Bronchial epithelial cell (primary cell): ENCODE data around the gene WDR17. TPM values are rescaled to one million over a fixed set of nuclear protein-coding genes. Genes with fewer than 3 reads are reported as not detected.

Source experiments
- DNase-seq: peaks from one replicate; pipeline ENCODE4 v3.0.0-alpha.2; 2010; ENCODE audit warnings: low read depth
- FAIRE-seq: peaks from 2 replicates; lab custom pipeline; 2011; peaks lifted over from hg19 to GRCh38; lab: Jason Lieb, UNC
- H3K27me3 ChIP-seq: 2 replicates; pipeline ENCODE4 v1.5.1; 2011; ENCODE audit warnings: low read length; ENCODE audit not compliant: control insufficient read depth, insufficient read depth
- H3K36me3 ChIP-seq: 2 replicates; pipeline ENCODE4 v1.5.1; 2011; ENCODE audit warnings: low read length; ENCODE audit not compliant: control insufficient read depth, insufficient read depth
- H3K4me3 ChIP-seq: 2 replicates; pipeline ENCODE4 v1.5.1; 2011; ENCODE audit warnings: mild to moderate bottlenecking, low read depth, low read length, control low read depth
- total RNA-seq: library from RNA; depleted of rRNA; stranded (reverse); fragments of >200 nt; gene quantifications from 2 replicates; pipeline ENCODE4 v1.2.1, GENCODE V29; 2014
- TF ChIP-seq, protein P1 (sequence below): IDR thresholded peaks from 2 replicates; pipeline ENCODE4 v1.5.1; 2011; ENCODE audit warnings: mild to moderate bottlenecking, moderate library complexity, low read length, control low read depth, inconsistent platforms; ENCODE audit not compliant: insufficient read depth, severe bottlenecking

The WDR17 gene
- total RNA-seq, 1 donor from 2014 or later: under 0.01 TPM

DNA sequence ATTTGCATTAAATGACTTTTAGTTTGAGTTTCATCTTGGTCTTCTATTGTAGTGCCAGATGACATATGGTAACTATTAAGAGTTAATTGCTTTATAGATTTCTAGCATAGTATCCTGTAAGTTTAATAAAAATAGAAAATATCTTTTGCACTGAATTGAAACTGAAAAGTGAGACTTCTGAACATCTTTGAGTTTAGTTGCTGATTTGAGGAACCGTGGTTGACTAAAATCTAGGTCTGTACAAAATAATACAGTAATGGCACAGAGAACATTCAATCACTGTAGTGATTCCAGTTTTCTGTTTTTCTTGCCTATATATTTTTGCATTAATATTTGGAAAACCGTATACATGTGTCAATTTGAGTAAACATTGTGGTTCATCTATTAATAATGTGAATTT lies 69.0 kb downstream of the WDR17 start:
- H3K36me3 ChIP-seq: no peaks in the 10 kb centered on the region
- FAIRE-seq: no peak
- TF ChIP-seq, protein P1, sequence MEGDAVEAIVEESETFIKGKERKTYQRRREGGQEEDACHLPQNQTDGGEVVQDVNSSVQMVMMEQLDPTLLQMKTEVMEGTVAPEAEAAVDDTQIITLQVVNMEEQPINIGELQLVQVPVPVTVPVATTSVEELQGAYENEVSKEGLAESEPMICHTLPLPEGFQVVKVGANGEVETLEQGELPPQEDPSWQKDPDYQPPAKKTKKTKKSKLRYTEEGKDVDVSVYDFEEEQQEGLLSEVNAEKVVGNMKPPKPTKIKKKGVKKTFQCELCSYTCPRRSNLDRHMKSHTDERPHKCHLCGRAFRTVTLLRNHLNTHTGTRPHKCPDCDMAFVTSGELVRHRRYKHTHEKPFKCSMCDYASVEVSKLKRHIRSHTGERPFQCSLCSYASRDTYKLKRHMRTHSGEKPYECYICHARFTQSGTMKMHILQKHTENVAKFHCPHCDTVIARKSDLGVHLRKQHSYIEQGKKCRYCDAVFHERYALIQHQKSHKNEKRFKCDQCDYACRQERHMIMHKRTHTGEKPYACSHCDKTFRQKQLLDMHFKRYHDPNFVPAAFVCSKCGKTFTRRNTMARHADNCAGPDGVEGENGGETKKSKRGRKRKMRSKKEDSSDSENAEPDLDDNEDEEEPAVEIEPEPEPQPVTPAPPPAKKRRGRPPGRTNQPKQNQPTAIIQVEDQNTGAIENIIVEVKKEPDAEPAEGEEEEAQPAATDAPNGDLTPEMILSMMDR: no peak

DNA sequence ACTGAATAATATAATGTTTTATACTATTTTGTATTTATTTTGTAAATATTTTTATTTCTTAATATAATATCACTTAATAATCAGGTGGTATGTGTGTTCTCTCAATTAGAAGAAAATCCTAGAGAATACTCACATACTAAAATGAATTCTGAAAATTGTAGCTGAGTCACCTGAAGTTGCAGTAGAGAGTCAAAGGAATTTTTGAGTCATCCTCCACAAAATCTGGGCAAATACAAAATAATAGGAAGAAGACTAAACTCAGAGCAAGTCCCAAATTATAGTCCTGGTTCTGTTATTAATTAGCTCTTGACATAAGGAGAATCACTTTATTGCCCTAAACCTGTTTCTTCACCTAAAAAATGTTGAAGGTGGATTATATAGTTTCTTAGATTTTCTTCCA lies 72.0 kb downstream of the WDR17 start:
- Histone ChIP-seq H3K36me3 (no peaks in the 10 kb centered on the region), H3K4me3 (no peak overlapping the region), H3K27me3 (no peaks in the 10 kb centered on the region)
- no peak for FAIRE-seq
- peak; percentile 35 for DNase-seq
- TF ChIP-seq, protein P1: no peak

More for the DNA sequence above, 69.0 kb downstream of the WDR17 start:
- no peak overlapping the region for H3K4me3 ChIP-seq
- H3K27me3 ChIP-seq: no peaks in the 10 kb centered on the region
- no peak for DNase-seq

DNA sequence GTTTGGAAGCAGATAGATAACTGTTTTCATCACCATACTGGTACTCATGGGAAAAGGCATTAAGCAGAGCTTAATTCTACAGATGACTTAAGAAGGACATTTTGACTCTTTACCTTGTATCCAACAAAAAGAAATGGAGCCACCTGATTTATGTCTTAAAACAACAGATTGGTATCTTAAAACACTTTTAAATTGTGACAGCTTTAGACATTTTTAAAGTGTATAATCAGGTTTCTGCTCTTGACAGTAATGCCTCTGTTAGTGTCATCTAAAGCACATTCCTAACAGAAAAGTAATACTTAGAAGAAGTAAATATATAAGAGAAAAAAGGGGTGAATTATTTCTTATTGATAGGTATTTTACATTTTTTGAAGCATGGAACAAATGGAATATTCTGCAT lies 73.9 kb downstream of the WDR17 start:
- H3K27me3 ChIP-seq: no peaks in the 10 kb centered on the region
- TF ChIP-seq, protein P1: no peak
- no peaks in the 10 kb centered on the region for H3K36me3 ChIP-seq
- FAIRE-seq (no peak), DNase-seq (no peak)
- no peak overlapping the region for H3K4me3 ChIP-seq

DNA sequence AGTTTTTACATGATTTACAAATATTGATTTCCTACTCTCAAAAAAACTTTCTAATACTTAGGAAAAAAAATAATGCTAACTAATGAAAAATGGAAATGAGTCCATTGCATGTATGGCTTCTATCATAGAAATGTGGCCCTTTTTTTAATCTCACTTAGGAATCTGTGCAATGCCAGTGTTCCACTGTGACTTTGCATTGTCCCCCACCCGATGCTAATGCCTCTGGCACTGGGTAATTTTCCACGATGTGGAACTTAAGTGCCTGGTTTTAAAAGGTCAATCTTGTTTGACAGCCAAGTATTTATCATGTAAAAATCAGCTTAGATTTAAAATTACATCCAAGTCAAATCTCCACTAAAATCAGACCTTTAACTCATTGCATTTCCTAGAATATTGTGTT lies 76.6 kb downstream of the WDR17 start:
- FAIRE-seq: no peak

DNA sequence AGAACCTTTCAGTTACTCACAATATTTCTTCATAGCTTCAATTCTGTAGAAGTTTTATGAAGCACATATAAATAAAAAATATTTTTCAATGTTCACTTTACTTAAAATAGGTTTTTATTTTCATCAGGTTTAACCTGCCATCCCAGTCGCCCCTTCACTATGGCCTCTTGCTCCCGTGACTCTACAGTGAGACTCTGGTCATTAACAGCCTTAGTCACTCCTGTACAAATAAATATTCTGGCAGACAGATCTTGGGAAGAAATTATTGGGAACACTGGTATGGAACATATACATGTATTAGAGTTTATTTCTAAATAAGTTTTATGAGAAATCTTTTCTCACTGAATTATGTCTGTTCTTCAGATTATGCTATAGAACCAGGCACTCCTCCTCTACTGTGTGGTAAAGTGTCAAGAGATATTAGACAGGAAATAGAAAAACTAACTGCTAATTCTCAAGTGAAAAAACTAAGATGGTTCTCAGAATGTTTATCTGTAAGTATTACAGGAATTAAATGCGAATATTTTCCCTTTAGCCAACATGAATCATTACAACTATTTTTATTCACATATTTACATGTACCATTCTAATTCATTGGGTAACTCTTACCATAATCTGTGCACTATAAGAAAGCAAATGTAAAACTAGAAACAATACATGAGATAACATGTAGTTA lies 84.2 kb downstream of the WDR17 start:
- no peak for DNase-seq

More for the DNA sequence above, 76.6 kb downstream of the WDR17 start:
- Histone ChIP-seq H3K36me3 (no peaks in the 10 kb centered on the region), H3K27me3 (no peaks in the 10 kb centered on the region), H3K4me3 (no peak overlapping the region)
- DNase-seq: no peak
- TF ChIP-seq, protein P1: no peak

DNA sequence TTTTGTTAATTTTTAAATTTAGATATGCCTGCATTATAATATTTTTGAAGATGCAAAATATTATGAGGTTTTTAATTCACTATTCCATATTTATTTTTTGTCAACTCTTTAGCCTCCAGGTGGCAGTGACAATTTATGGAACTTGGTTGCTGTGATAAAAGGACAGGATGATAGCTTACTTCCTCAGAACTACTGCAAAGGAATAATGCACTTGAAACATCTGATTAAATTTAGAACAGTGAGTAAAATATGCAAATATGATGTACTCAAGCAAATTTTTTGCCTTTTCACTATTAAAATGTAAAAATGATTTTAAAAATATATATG lies 84.7 kb downstream of the WDR17 start:
- DNase-seq: peak; percentile 37
- TF ChIP-seq, protein P1: peak; percentile 19
- Histone ChIP-seq H3K4me3 (no peak overlapping the region), H3K36me3 (no peaks in the 10 kb centered on the region), H3K27me3 (no peaks in the 10 kb centered on the region)
- FAIRE-seq: no peak

More for the DNA sequence above, 84.2 kb downstream of the WDR17 start:
- H3K27me3 ChIP-seq: no peaks in the 10 kb centered on the region
- no peaks in the 10 kb centered on the region for H3K36me3 ChIP-seq
- H3K4me3 ChIP-seq: no peak overlapping the region
- FAIRE-seq: no peak
- TF ChIP-seq, protein P1: no peak
